ENCODE results near the gene MIF.
"Not testable (repeated sequence)": the region's sequence is repeated elsewhere in the genome, so short reads cannot be mapped to it uniquely, and the experiment has no call there.

Gene MIF

GRCh38 chr22:23878219-23878618 lies 16.0 kb upstream of the MIF start:
- no peak for DNase-seq

- DNase-seq = no peak
Observed at GRCh38 chr22:23882370-23882769, 11.8 kb upstream of the MIF start.

- DNase-seq = no peak
Observed at GRCh38 chr22:23883658-23884057, 10.5 kb upstream of the MIF start.

DNA sequence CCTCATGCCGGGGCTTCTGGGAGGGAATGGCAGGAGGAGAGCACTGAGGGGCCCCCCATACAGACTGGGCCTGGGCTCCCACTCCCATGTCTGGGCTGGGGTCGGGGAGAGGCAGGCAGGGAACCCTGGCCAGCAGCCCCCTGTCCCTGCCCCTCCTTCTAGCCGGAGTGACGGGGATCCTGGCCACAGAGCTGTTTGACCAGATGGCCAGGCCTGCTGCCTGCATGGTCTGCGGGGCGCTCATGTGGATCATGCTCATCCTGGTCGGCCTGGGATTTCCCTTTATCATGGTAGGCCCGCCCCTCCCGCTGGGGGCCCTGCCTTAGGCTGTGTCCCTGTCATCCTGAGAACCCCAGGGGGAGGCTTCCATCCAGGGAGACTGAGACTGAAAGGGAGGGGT lies 10.0 kb upstream of the MIF start:
- DNase-seq = no peak

DNA sequence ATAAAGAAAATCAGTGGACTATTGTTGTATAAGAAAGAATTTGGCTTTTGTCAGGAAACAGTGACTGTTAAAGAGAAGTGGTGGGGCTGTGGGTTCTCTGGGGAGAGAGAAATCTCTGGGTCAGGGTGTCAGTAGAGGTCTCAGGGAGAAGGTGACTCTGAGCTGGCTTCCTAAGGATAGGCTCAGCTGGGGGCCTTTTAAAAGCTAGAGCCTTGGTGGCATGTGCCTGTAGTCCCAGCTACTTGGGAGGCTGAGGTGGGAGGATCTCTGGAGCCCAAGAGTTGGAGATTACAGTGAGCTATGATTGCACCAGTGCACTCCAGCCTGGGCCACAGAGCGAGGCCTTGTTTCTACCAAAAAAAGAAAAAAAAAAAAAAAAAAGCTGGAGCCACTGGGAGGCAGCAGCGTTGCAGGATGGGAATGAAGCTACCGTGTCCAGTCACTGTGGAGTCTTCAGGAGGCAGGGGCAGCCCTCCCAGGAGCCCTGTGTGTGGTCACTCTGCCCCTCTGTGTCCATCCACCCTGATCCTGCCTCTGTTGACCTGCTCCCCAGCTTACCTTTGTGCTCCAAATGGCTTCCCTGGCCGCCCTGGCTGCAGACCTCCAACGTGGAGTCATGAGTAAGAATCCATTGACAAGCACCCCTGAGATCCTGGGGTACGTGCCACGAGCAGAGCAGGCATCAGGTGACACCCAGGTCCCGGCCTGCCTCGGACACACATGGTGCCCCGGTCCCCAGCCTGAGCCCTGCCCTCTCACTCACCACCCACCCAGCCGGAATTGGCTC lies 5.4 kb upstream of the MIF start:
- peak; percentile 15 for DNase-seq

DNA sequence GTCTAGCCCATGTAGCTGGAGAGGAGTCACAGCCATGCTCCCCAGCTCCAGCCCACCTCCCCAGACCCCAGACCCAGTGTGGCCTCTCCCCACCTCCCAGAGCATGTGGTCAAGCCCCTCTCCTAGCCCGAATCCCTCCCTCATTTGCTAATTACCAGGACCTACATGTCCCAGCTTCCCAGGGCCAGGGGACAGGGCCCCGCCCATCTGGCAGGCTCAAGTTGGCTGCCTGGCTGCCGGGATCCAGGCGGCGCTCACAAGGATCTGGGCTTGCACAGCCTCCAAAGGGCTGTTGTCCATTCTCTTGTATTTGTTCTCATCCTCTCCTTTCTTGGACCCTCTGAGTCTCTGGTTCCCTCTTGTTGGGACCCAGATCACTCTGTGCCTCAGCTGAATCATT lies 4.6 kb upstream of the MIF start:
- no peak for DNase-seq

- no peak for DNase-seq
Observed at GRCh38 chr22:23891726-23892125, 2.5 kb upstream of the MIF start.

DNA sequence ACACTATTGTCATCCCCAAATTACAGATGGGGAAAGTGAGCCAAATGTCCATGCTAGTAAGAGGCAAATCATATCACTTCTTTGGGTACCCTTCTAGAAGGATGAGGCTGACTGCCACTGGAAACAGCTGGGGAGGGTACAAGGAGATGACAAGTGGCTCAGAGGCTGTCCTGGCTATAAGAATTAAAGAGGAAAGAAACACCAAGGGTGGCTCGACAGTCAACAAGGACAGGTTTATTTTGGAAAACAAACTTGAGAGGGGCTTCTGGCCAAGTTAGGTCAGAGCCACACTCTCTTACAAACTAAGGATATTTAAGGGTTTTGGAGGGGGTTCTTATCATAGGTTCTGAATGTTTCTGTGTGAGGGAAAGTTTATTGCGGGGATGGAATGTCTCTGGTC lies 2.1 kb upstream of the MIF start:
- DNase-seq = no peak

- DNase-seq = no peak
Observed at GRCh38 chr22:23892706-23893105, 1.5 kb upstream of the MIF start.

DNA sequence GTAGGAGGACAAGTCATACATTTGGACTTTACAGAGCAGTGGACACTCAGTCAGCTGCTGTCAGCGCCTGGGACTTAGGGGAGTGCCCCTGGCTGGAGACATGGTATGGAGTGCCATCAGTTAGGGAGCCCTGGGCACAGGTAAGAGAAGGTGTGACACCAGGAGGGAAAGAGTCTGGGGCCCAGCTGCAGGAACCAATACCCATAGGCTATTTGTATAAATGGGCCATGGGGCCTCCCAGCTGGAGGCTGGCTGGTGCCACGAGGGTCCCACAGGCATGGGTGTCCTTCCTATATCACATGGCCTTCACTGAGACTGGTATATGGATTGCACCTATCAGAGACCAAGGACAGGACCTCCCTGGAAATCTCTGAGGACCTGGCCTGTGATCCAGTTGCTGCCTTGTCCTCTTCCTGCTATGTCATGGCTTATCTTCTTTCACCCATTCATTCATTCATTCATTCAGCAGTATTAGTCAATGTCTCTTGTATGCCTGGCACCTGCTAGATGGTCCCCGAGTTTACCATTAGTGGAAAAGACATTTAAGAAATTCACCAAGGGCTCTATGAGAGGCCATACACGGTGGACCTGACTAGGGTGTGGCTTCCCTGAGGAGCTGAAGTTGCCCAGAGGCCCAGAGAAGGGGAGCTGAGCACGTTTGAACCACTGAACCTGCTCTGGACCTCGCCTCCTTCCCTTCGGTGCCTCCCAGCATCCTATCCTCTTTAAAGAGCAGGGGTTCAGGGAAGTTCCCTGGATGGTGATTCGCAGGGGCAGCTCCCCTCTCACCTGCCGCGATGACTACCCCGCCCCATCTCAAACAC lies 850 bp upstream of the MIF start:
- DNase-seq = no peak

DNA sequence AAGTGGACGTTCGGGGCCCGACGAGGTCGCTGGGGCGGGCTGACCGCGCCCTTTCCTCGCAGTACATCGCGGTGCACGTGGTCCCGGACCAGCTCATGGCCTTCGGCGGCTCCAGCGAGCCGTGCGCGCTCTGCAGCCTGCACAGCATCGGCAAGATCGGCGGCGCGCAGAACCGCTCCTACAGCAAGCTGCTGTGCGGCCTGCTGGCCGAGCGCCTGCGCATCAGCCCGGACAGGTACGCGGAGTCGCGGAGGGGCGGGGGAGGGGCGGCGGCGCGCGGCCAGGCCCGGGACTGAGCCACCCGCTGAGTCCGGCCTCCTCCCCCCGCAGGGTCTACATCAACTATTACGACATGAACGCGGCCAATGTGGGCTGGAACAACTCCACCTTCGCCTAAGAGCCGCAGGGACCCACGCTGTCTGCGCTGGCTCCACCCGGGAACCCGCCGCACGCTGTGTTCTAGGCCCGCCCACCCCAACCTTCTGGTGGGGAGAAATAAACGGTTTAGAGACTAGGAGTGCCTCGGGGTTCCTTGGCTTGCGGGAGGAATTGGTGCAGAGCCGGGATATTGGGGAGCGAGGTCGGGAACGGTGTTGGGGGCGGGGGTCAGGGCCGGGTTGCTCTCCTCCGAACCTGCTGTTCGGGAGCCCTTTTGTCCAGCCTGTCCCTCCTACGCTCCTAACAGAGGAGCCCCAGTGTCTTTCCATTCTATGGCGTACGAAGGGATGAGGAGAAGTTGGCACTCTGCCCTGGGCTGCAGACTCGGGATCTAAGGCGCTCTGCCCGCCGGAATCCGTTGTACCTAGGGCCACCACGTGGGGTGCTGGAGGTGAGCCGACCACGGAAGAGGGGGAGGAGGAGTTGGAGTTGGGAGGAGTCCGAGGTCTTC lies 771 bp downstream of the MIF start:
- DNase-seq = peak; percentile 83

- no peak for DNase-seq
Observed at GRCh38 chr22:23895599-23896144, 1.5 kb downstream of the MIF start.

DNA sequence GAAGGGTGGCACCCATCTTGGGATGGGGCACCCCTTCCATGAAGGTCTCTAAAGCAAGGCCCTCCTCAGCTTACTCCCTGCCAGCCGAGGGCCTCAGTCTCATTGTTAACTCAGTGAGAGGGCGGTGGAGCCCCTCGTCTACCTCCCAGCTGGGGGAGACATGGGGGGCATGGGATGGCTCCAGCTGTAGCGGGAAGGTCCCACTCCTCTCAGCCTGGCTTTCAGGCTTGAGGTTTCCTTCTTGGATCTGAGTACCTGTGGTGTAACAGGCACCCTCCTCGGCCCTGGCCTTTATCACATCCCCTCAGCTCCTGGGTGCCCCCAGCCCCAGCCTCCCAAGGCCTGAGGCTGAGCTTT lies 2.0 kb downstream of the MIF start:
- no peak for DNase-seq

- no peak for DNase-seq
Observed at GRCh38 chr22:23896523-23897186, 2.5 kb downstream of the MIF start.

GRCh38 chr22:23897320-23897719 lies 3.1 kb downstream of the MIF start:
- DNase-seq = no peak

GRCh38 chr22:23898006-23898974 lies 4.1 kb downstream of the MIF start:
- DNase-seq = no peak

GRCh38 chr22:23899042-23899745 lies 5.0 kb downstream of the MIF start:
- no peak for DNase-seq

DNA sequence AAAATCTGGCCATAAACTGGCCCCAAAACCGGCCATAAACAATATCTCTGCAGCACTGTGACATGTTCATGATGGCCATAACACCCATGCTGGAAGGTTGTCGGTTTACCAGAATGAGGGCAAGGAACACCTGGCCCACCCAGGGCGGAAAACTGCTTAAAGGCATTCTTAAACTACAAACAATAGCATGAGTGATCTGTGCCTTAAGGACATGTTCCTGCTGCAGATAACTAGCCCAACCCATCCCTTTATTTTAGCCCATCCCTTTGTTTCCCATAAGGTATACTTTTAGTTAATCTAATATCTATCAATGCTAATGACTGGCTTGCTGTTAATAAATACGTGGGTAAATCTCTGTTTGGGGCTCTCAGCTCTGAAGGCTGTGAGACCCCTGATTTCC lies 6.0 kb downstream of the MIF start:
- DNase-seq = not testable (repeated sequence)

DNA sequence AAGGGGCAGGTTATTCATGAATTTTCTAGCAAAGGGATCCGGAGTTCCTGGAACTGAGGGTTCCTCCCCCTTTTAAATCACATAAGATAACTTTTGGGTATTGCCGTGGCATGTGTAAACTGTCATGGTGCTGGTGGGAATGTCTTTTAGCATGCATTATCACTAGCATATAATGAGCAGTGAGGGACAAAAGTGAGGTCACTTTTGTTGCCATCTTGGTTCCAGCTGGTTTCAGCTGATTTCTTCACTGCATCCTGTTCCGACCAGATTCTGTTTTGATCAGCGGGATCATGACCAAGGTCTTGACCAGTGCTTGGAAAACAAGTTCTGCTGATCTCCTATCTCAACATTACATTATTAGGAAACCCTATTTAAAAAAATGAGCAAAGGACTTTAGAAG lies 7.4 kb downstream of the MIF start:
- no peak for DNase-seq

GRCh38 chr22:23903328-23903971 lies 9.3 kb downstream of the MIF start:
- no peak for DNase-seq
